A673 (cell line): ENCODE data around the gene ZNF248.

ENCODE experiments used
- EZH2 ChIP-seq: fragments of 200-600 bp; sonication (generic); IDR thresholded peaks from 2 replicates; pipeline ENCODE4 v1.6.1; 2017; ENCODE audit warnings: borderline replicate concordance, low read depth, mild to moderate bottlenecking, mixed read lengths, antibody characterized with exemption, low read length; ENCODE audit not compliant: poor library complexity, severe bottlenecking
- TF ChIP-seq, protein P1 (sequence below): fragments of 300-800, 200-600 bp; sonication (generic); conservative IDR thresholded peaks from 2 replicates; pipeline ENCODE4 v1.5.1; 2017; ENCODE audit warnings: low read depth, mild to moderate bottlenecking, antibody characterized with exemption, low read length, moderate library complexity, mixed read lengths

DNA sequence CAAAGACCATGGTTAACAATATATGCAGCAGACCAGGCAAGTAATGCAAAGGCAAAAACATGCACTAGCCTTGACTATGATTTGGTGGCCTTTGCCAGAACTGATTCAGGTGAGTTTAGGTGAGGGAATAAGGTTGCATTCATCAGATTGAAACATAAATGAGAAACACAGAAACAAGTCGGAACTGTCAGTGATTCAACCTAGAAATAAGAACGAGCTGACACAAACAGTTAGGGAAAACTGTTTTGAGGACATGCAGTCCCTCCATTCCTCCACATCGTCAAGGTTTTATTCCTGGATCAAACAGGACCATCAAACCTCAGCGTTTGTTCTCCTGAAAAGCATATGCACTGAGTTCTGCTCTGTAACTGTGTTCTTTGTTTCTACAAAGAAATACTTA lies 1.8 kb downstream of the ZNF248 start:
- TF ChIP-seq, protein P1, sequence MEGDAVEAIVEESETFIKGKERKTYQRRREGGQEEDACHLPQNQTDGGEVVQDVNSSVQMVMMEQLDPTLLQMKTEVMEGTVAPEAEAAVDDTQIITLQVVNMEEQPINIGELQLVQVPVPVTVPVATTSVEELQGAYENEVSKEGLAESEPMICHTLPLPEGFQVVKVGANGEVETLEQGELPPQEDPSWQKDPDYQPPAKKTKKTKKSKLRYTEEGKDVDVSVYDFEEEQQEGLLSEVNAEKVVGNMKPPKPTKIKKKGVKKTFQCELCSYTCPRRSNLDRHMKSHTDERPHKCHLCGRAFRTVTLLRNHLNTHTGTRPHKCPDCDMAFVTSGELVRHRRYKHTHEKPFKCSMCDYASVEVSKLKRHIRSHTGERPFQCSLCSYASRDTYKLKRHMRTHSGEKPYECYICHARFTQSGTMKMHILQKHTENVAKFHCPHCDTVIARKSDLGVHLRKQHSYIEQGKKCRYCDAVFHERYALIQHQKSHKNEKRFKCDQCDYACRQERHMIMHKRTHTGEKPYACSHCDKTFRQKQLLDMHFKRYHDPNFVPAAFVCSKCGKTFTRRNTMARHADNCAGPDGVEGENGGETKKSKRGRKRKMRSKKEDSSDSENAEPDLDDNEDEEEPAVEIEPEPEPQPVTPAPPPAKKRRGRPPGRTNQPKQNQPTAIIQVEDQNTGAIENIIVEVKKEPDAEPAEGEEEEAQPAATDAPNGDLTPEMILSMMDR: no peak
- no peak for TF ChIP-seq EZH2
